Measurements from ENCODE around the gene LAMTOR1.

The LAMTOR1 gene

GRCh38 chr11:72132646-72133045, 29.5 kb upstream of the LAMTOR1 start:
- no peak overlapping the region for H3K27ac Mint-ChIP-seq
- DNase-seq: no peak
- peaks cover 43% of the 10 kb centered on the region for H3K27me3 Mint-ChIP-seq
- H3K4me3 Mint-ChIP-seq: no peak overlapping the region
- CTCF ChIA-PET: no interaction called here
- H3K36me3 Mint-ChIP-seq: no peaks in the 10 kb centered on the region
- peaks cover 13% of the 10 kb centered on the region for H3K9me3 Mint-ChIP-seq
- no peaks in the 10 kb centered on the region for H3K4me1 Mint-ChIP-seq

GRCh38 chr11:72129381-72129780, 26.3 kb upstream of the LAMTOR1 start:
- no peak for DNase-seq
- no peaks in the 10 kb centered on the region for H3K4me1 Mint-ChIP-seq
- CTCF ChIA-PET: interaction anchor here (0.6 to 1.6 kb wide), 2 partner anchors 14 to 53 kb away, joined by 3 to 5 read pairs; no protein-coding TSS in a partner anchor
- H3K9me3 Mint-ChIP-seq: peaks cover 15% of the 10 kb centered on the region
- H3K27ac Mint-ChIP-seq: no peak overlapping the region
- H3K36me3 Mint-ChIP-seq: no peaks in the 10 kb centered on the region
- peaks cover 44% of the 10 kb centered on the region for H3K27me3 Mint-ChIP-seq
- H3K4me3 Mint-ChIP-seq: no peak overlapping the region

GRCh38 chr11:72127923-72128322, 24.8 kb upstream of the LAMTOR1 start:
- Mint-ChIP-seq H3K27me3 (peaks cover 45% of the 10 kb centered on the region), H3K27ac (no peak overlapping the region), H3K9me3 (peaks cover 15% of the 10 kb centered on the region), H3K4me3 (no peak overlapping the region), H3K4me1 (no peaks in the 10 kb centered on the region), H3K36me3 (no peaks in the 10 kb centered on the region)
- DNase-seq: no peak
- CTCF ChIA-PET: no interaction called here

- no peaks in the 10 kb centered on the region for H3K36me3 Mint-ChIP-seq
- DNase-seq: no peak
- peaks cover 15% of the 10 kb centered on the region for H3K9me3 Mint-ChIP-seq
- peaks cover 33% of the 10 kb centered on the region for H3K27me3 Mint-ChIP-seq
- no peak overlapping the region for H3K27ac Mint-ChIP-seq
- H3K4me3 Mint-ChIP-seq: no peak overlapping the region
- CTCF ChIA-PET: interaction anchor here (0.7 to 3.5 kb wide), 2 partner anchors 13 to 18 kb away, joined by 3 to 15 read pairs; no protein-coding TSS in a partner anchor
- no peaks in the 10 kb centered on the region for H3K4me1 Mint-ChIP-seq
These were observed 22.9 kb upstream of the LAMTOR1 start for GRCh38 chr11:72125956-72126355.

GRCh38 chr11:72124046-72124445, 20.9 kb upstream of the LAMTOR1 start:
- no peaks in the 10 kb centered on the region for H3K4me1 Mint-ChIP-seq
- DNase-seq: no peak
- peaks cover 11% of the 10 kb centered on the region for H3K9me3 Mint-ChIP-seq
- H3K36me3 Mint-ChIP-seq: no peaks in the 10 kb centered on the region
- CTCF ChIA-PET: interaction anchor here (3.5 kb wide), 1 partner anchor 20 kb away, joined by 15 read pairs; no protein-coding TSS in a partner anchor
- no peak overlapping the region for H3K4me3 Mint-ChIP-seq
- H3K27me3 Mint-ChIP-seq: peaks cover 27% of the 10 kb centered on the region
- H3K27ac Mint-ChIP-seq: no peak overlapping the region

- peaks cover 19% of the 10 kb centered on the region for H3K27me3 Mint-ChIP-seq
These were observed 20.1 kb upstream of the LAMTOR1 start for GRCh38 chr11:72123117-72123653.

GRCh38 chr11:72122607-72123006, 19.5 kb upstream of the LAMTOR1 start:
- no peak for DNase-seq
- no peak overlapping the region for H3K4me3 Mint-ChIP-seq
- no peaks in the 10 kb centered on the region for H3K4me1 Mint-ChIP-seq
- CTCF ChIA-PET: interaction anchor here (3.5 kb wide), 1 partner anchor 21 kb away, joined by 15 read pairs; no protein-coding TSS in a partner anchor
- H3K36me3 Mint-ChIP-seq: no peaks in the 10 kb centered on the region
- peaks cover 2% of the 10 kb centered on the region for H3K9me3 Mint-ChIP-seq
- H3K27me3 Mint-ChIP-seq: peaks cover 15% of the 10 kb centered on the region
- no peak overlapping the region for H3K27ac Mint-ChIP-seq

More at GRCh38 chr11:72123117-72123653, 20.1 kb upstream of the LAMTOR1 start:
- no peaks in the 10 kb centered on the region for H3K4me1 Mint-ChIP-seq
- peaks cover 5% of the 10 kb centered on the region for H3K9me3 Mint-ChIP-seq
- H3K4me3 Mint-ChIP-seq: no peak overlapping the region
- DNase-seq: no peak
- no peak overlapping the region for H3K27ac Mint-ChIP-seq
- CTCF ChIA-PET: interaction anchor here (3.5 kb wide), 1 partner anchor 21 kb away, joined by 15 read pairs; no protein-coding TSS in a partner anchor
- no peaks in the 10 kb centered on the region for H3K36me3 Mint-ChIP-seq

GRCh38 chr11:72120930-72121329, 17.8 kb upstream of the LAMTOR1 start:
- no peaks in the 10 kb centered on the region for H3K9me3 Mint-ChIP-seq
- H3K27me3 Mint-ChIP-seq: peaks cover 18% of the 10 kb centered on the region
- no peaks in the 10 kb centered on the region for H3K4me1 Mint-ChIP-seq
- no peak overlapping the region for H3K4me3 Mint-ChIP-seq
- H3K27ac Mint-ChIP-seq: no peak overlapping the region
- H3K36me3 Mint-ChIP-seq: no peaks in the 10 kb centered on the region
- DNase-seq: no peak
- CTCF ChIA-PET: interaction anchor here (0.8 kb wide), 1 partner anchor 29 kb away, joined by 3 read pairs; no protein-coding TSS in a partner anchor

GRCh38 chr11:72119198-72119597, 16.1 kb upstream of the LAMTOR1 start:
- Mint-ChIP-seq H3K4me3 (no peak overlapping the region), H3K27me3 (peaks cover 15% of the 10 kb centered on the region), H3K36me3 (no peaks in the 10 kb centered on the region), H3K9me3 (no peaks in the 10 kb centered on the region), H3K27ac (no peak overlapping the region), H3K4me1 (no peaks in the 10 kb centered on the region)
- CTCF ChIA-PET: interaction anchor here (1.4 to 2.5 kb wide), 3 partner anchors 24 to 94 kb away, joined by 4 to 7 read pairs (median 5); no protein-coding TSS in a partner anchor
- no peak for DNase-seq

- Mint-ChIP-seq H3K9me3 (no peaks in the 10 kb centered on the region), H3K4me1 (peaks cover 20% of the 10 kb centered on the region), H3K27me3 (peaks cover 8% of the 10 kb centered on the region), H3K4me3 (no peak overlapping the region), H3K27ac (no peak overlapping the region), H3K36me3 (peaks cover 3% of the 10 kb centered on the region)
- CTCF ChIA-PET: interaction anchor here (0.6 to 1.2 kb wide), 4 partner anchors 24 to 91 kb away, joined by 3 to 7 read pairs (median 4); no protein-coding TSS in a partner anchor
- DNase-seq: no peak
These were observed 13.1 kb upstream of the LAMTOR1 start for GRCh38 chr11:72116019-72116755.

GRCh38 chr11:72114570-72114969, 11.5 kb upstream of the LAMTOR1 start:
- CTCF ChIA-PET: interaction anchor here (0.9 kb wide), 1 partner anchor 30 kb away, joined by 4 read pairs; no protein-coding TSS in a partner anchor
- no peaks in the 10 kb centered on the region for H3K9me3 Mint-ChIP-seq

GRCh38 chr11:72112978-72113808, 10.1 kb upstream of the LAMTOR1 start:
- H3K36me3 Mint-ChIP-seq: peaks cover 14% of the 10 kb centered on the region
- CTCF ChIA-PET: interaction anchor here (0.6 to 1.0 kb wide), 3 partner anchors 13 to 34 kb away, joined by 3 read pairs; no protein-coding TSS in a partner anchor

More at GRCh38 chr11:72114570-72114969, 11.5 kb upstream of the LAMTOR1 start:
- H3K4me3 Mint-ChIP-seq: no peak overlapping the region
- DNase-seq: no peak
- peaks cover 4% of the 10 kb centered on the region for H3K27me3 Mint-ChIP-seq
- H3K36me3 Mint-ChIP-seq: peaks cover 14% of the 10 kb centered on the region
- no peak overlapping the region for H3K27ac Mint-ChIP-seq
- peaks cover 24% of the 10 kb centered on the region for H3K4me1 Mint-ChIP-seq

GRCh38 chr11:72112143-72112977, 9.3 kb upstream of the LAMTOR1 start, which contains the start of gene ANAPC15:
Gene ANAPC15 (minus strand): TSS chr11:72112695. CDS start chr11:72111276, 1,419 bp downstream.
- H3K9me3 Mint-ChIP-seq: no peaks in the 10 kb centered on the region
- H3K4me1 Mint-ChIP-seq: peaks cover 24% of the 10 kb centered on the region
- peaks cover 20% of the 10 kb centered on the region for H3K36me3 Mint-ChIP-seq
- CTCF ChIA-PET: interaction anchor here (0.8 to 1.0 kb wide), 2 partner anchors 31 to 33 kb away, joined by 3 read pairs; no protein-coding TSS in a partner anchor
- DNase-seq: peak; percentile 100
- peak within 1 kb of the TSS; percentile 90 for H3K4me3 Mint-ChIP-seq
- peak within 1 kb of the TSS; percentile 99 for H3K27ac Mint-ChIP-seq
- peaks cover 4% of the 10 kb centered on the region for H3K27me3 Mint-ChIP-seq

More at GRCh38 chr11:72112978-72113808, 10.1 kb upstream of the LAMTOR1 start:
- Mint-ChIP-seq H3K27ac (peak overlapping the region; percentile 99), H3K27me3 (peaks cover 4% of the 10 kb centered on the region), H3K9me3 (no peaks in the 10 kb centered on the region), H3K4me3 (peak overlapping the region; percentile 90), H3K4me1 (peaks cover 24% of the 10 kb centered on the region)
- no peak for DNase-seq

Measured in activated naive CD4-positive, alpha-beta T cell treated with anti-CD3 and anti-CD28 coated beads, Interleukin-2, amount 10 ng/mL, durations not matched to agents 7 days and 5 days (primary cell).